CD4-positive, alpha-beta T cell treated with Interleukin-15 for 1 hour (primary cell): ENCODE results near the gene ANKS3.

Experiments
- DNase-seq: peaks from one replicate; pipeline ENCODE4 v3.0.0-alpha.2; 2020

ANKS3 gene

DNA sequence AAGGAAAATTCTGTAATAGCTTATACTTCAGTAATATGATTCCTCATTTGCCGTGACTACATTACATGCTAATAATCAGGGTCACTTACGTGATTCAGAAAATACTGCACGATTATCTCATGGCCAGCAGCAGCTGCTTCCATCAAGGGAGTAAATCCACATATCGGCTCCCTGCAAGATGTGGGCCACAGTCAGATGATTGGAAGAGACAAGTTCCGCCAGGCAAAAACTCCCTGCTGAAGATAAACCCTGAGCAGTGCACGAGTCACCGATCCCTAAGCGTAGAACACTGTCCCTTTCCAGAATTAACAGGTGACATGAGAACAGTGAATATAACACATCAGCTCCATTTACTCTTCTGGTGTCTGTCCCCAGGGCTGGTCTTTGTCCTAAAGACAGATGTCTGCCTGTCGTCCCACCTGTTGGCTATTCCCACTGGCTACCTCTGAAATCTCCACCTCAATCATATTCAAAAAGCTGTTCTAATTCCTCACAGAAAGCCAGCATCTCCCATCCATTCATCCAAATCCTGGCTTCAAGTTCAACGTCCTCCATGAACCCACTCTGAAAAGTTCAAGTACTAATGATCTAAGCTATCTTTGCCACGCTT lies 9.3 kb downstream of the ANKS3 start:
- DNase-seq, result no peak

DNA sequence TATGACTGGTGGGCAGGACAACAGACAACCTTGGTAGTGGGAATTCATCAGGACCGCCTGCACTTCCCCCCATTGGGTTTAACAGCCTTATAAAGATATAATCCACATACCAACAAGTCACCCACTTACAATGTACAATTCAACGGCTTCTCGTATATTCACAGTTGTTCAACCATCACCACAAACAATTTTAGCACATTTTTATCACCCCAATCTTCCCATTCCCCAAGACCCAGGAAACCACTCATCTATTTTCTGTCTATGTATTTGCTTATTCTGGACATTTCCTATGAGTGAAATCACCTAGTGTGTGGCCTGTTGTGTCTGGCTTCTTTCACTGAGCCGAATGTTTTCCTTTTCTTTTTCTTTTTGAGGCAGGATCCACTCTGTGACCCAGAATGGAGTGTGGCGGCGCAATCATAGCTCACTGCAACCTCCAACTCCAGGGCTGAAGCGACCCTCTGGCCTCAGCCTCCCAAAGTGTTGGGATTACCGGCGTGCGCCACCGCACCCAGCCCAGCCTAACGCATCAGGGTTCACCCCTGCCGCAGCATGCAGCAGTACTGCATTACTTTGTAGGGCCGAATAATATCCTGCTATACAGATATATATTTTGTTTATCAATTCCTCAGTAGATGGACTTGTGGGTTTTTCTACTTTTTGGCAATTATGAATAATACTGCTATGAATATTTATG lies 10.9 kb downstream of the ANKS3 start:
- no peak for DNase-seq

- DNase-seq, result no peak
Observed at GRCh38 chr16:4718466-4718865, 15.6 kb downstream of the ANKS3 start.

- DNase-seq, result no peak
Observed at GRCh38 chr16:4714996-4715395, 19.1 kb downstream of the ANKS3 start.

DNA sequence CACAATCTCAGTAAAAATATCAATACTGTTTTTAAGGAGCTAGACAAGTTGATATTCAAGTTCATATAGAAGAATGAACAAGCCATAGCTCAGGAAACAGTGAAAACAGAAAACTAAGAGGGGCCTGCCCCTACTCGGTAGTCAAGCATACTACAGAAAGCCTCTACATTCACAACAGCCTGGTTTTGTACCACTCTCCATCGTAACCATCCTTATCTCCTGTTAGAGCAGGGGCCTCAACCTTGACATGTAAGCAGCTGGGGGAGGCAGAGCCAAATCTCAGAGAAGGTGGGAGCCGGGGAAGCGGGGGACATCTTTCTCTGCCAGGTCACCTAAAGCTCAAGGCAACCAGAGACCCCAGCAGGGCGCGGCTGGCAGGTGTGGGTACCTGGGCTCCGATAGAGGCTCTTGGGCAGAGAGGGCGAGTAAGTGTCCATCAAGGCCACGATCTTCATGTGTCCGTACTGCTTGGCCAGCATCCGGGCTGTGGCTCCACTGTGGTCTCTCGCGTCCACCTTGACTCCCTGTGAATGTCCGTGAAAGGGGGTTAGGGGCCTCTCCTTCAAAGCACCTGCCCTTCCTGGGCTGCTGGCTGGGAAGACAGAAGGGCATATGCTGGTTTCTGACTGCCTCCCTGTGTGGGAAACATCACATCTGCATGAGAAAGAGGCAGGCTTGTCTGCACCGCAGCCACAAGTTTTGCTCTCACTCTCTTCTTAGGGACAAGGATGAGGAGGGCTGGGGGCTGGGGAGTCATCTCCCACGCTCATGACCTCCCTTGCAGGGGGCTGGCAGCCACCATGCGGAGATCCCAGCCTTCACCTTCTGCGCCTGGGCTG lies 20.2 kb downstream of the ANKS3 start:
- no peak for DNase-seq

DNA sequence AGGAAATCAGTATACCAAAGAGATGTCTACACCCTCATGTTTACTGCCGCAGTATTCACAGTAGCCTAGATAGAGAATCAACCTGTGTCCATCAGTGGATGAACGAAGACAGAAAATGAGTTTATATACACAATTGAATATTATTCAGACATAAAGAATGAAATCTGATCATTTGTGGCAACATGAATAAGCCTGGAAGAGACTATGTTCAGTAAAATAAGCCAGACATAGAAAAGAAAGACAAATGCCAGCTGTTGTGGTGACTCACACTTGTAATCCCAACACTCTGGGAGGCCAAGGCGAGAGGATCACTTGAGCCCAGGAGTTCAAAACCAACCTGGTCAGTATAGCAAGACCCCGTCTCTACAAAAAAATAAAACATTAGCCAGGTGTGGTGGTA lies 24.6 kb downstream of the ANKS3 start:
- no peak for DNase-seq

DNA sequence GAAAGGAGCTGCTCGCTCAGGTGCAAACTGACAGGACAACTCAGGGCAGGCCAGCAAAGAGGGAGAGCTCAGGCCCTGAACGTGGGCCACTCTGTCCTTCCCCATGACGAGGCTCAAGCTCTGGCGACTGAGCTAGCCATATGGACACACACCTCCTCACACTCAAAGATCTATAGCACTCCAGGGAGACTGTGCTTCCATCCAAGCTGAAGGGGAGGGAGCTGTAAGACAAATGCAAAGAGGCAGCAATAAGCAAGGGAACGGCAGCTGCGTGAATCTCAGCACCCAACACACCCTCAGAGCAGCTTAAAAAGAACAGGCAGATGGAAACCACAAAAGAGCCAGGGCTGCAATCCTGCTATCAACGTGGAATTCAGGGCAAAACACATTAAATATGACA lies 27.2 kb downstream of the ANKS3 start:
- no peak for DNase-seq

- DNase-seq, result no peak
Observed at GRCh38 chr16:4704913-4705312, 29.2 kb downstream of the ANKS3 start.

- DNase-seq, result no peak
Observed at GRCh38 chr16:4704491-4704890, 29.6 kb downstream of the ANKS3 start.

DNA sequence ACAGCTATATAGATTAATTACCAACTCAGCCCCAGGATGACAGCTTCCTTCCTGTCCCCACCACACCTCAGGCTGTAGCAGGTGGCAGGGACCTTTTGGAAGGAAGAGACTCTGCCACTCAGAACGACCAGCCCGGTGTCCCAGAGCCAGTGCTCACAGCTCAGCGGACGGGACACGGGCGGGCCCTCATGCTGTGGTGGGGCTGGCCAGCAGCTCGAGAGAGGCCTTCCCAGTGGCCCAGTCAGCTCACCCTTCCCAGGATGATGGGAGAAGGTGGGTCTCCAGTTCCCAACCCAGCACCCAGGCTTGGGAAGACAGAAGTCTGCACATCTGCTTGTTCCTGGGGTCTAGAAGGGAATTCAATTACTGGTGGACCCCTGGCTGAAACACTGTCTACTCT lies 30.2 kb downstream of the ANKS3 start:
- no peak for DNase-seq

GRCh38 chr16:4702466-4702808 lies 31.6 kb downstream of the ANKS3 start:
- no peak for DNase-seq

- no peak for DNase-seq
Observed at GRCh38 chr16:4701791-4702465, 32.1 kb downstream of the ANKS3 start.

- DNase-seq, result no peak
Observed at GRCh38 chr16:4700997-4701743, 32.9 kb downstream of the ANKS3 start.

DNA sequence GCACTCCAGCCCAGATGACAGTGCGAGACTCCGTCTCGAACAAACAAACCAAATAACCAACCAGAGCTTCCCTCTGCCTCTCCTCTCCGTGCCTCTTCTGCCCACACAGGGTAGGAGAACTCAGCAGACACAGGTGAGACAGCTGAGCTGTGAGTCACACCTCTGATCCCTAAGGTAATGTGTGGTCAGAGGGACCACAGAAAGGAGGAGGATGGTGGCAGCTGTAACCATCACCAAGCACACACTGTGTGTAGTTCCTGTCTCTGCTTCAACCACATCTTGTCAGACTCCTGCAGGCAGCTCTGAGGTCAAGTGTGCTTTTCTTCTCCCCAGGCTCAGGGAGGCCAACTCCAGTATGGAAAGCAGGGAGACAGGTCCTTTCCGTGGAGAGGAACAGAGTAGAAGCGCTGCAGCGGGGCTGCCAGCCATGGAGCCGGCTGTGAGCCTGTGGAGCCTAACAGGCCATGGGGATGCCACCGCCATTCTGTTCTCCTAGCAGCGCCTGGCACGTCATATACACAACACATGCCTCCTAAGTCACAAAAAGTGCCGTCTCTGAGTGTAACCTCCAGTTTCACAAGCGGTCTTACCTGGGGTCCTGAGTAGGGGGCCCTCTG lies 33.6 kb downstream of the ANKS3 start:
- no peak for DNase-seq

GRCh38 chr16:4699046-4699556 lies 35.0 kb downstream of the ANKS3 start:
- no peak for DNase-seq

- no peak for DNase-seq
Observed at GRCh38 chr16:4698321-4699045, 35.6 kb downstream of the ANKS3 start.

- DNase-seq, result no peak
Observed at GRCh38 chr16:4697848-4698291, 36.2 kb downstream of the ANKS3 start.

DNA sequence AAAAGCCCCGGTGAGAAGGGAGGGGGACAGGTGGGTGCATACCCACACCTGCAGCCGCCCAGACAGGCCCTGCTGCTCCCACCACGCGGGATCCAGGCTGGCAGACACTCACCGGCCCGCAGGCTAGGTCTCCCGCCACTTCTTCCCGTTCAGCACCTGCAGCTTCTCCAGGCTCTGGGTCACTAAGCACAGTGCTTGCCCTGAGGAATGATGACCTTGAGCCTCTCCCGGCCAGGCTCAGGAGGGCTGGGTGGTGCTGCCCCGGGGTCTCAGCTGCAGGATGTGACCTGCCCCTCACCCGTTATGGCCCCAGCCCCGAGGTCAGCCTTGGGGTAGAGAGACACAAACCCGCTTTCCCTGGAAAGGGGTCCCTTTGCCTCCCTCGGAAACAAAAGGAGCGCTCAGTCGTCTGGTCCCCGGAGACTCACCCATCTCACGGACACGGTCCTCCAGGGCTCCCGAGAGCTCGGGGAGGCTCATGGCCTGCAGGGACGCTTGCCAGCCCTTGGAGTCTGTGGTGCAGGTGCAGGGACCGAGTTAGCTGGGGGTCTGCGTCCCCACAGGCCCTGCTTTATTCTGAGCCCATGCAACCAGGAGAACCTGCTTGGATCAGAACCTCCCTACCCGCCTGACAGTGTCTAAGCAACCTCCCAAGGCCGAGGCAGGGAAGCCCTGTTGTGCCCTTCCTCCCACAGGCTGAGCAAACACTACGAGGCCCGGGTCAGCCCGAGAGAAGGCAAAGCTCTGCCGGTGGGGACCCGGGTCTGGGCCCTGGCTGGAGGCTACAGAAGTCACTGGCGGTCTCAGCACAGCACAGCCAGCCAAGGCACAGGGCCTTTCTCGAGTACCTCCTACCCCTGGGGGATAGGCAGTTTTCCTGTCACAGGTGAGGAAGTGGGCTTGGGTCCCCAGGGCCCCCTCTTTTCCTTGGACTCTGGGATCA lies 36.9 kb downstream of the ANKS3 start:
- no peak for DNase-seq

DNA sequence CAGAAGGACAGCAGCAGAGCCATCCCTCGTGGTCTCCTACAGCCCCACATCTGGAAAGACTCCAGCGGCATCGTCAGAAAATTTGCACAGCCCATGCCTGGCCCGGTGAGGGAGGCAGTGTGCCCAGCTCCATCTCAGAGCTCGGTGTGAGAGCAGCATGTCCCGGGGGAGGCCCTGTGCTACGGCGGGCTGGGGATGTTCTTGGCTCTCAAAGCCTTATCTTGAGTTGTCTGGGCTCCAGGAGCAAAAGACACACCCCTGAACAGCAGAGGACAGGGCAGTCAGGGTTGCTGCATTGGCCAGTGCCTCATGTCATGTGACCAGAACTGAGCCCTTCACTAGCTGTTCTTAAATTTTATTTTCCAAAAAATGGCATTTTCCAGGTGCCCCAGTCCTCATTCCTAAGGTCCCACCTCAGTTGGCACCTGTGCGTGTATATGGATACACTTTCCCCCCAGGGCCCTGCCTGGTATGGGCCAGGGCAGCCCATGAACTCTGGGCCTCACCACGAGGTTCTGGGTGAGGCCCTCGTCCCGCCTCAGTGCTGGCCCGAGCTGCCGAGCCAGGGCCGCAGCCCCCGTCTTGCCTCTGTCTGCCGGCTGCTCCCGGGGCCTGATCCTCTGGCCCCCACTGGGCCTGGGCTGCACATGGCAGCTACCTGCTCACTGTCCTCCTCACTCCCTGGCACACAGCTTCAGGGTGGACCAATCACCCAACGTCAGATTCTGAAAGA lies 37.7 kb downstream of the ANKS3 start:
- no peak for DNase-seq
